ENCODE measurements around the gene RTL10.

Gene RTL10, protein sequence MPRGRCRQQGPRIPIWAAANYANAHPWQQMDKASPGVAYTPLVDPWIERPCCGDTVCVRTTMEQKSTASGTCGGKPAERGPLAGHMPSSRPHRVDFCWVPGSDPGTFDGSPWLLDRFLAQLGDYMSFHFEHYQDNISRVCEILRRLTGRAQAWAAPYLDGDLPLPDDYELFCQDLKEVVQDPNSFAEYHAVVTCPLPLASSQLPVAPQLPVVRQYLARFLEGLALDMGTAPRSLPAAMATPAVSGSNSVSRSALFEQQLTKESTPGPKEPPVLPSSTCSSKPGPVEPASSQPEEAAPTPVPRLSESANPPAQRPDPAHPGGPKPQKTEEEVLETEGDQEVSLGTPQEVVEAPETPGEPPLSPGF

DNA sequence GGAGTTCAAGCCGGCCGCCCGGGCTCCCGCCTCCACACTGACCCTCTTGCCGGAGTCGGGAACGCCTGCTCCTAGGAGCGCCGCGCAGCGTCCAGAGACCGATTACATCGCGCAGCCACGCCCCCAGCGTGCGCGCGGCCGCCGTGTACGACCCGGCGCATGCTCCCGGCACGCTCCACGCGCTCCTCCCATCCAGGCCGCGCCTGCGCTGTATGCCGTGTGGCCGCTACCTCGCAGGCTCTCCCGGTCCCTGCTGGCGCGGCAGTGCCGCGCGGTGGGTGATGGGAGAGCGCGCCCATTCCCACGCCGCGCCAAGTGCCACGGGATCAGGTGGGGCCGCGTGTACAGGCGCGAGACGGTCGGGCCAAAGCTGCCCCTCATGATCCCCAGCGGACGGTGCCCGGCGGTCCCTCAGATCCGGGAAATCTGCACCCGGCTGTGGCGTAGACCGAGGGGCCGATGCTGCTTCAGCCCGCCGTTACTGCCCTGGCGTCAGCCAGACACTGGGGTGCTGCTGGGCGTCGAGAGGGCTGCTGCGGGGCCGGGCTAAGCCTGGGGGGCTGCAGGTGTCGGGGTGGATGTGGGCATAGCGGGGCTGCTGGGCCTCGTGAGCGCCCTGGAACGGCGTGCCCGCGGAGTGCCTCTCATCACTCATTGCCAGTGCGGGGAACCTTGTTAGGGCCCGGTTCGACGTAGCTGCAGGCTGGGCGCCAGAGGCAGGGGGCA, at the start of gene RTL10, which contains the start of gene GNB1L:
TSS of gene RTL10 (minus strand) at position 97 of the 726 bp plus-strand sequence. CDS start 2,613 bp downstream, outside the sequence.
TSS of gene GNB1L (minus strand) at position 97 of the 726 bp plus-strand sequence. CDS start 33,519 bp downstream, outside the sequence.
- H3K36me3 ChIP-seq, result peaks cover 22 to 33% (median 29%) of the 10 kb centered on the region in 11 experiments
- H3K9ac ChIP-seq, result peak within 1 kb of the TSS; percentile 84 to 95 (median 92)
- H4K20me1 ChIP-seq, result peaks cover 5 to 46% (median 41%) of the 10 kb centered on the region in 11 experiments; a peak in 20 of 22 replicates
- H3K4me2 ChIP-seq, result peak within 1 kb of the TSS; percentile 95 to 100 (median 99)
- H3K9me3 ChIP-seq (replicated peaks in 1 of 11), result no peaks in the 10 kb centered on the region
- H3K4me1 ChIP-seq, result peaks cover 37 to 61% (median 49%) of the 10 kb centered on the region in 10 experiments
- TF ChIP-seq Cebpa-rat (IDR thresholded peaks at IDR 0.05), result no peak
- peak within 1 kb of the TSS; percentile 69 to 96 (median 90) for H3K27ac ChIP-seq
- H3K27me3 ChIP-seq, result no peaks in the 10 kb centered on the region
- peak within 1 kb of the TSS; percentile 82 to 100 (median 94) for H3K4me3 ChIP-seq

DNA sequence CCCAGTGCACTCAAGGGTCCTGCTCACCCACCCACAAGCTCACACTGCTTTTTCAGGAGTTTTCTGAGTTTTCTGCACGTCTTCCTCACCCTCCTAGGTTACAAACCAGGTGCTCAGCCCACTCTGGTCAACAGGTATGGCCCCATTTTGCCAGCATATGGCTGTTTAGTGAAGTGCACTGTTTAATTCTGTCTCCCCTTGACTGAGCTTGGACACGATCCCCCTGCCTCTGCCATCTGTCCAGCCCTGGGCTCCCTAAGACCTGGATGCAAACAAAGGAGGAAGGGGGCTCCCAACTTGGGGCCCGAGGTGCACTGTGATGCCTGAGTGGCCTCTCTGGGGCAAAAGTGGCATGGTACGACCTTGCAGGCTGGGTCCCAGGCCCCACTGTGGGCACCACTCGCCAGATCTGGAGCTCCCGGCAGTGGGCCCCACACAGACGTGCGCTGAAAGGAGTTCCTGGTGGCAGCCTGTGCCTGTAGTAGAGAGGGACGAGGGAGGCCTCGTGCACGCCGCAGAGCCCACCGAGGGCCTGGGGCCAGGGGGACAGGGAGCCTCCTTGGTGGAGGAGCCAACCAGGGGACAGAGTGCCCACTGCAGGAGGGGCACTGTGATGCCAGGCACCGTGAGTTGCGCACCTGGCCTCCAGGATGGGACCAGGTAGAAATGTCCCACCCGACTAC, 49.6 kb upstream of the RTL10 start:
- TF ChIP-seq Cebpa-rat (IDR thresholded peaks at IDR 0.05), result no peak
- H3K9ac ChIP-seq, result 0 out of 22 replicates have a peak overlapping the region, but pooled peaks of 1 of the 11 experiments have one; percentile 14
- no peak overlapping the region for H3K27ac ChIP-seq
- peaks cover 0 to 48% (median 32%) of the 10 kb centered on the region in 10 experiments; a peak in 18 of 20 replicates for H3K4me1 ChIP-seq
- peaks cover 0 to 33% (median 0%) of the 10 kb centered on the region in 11 experiments; a peak in 5 of 22 replicates for H4K20me1 ChIP-seq
- no peak overlapping the region for H3K4me3 ChIP-seq
- H3K36me3 ChIP-seq, result peaks cover 0 to 37% (median 6%) of the 10 kb centered on the region in 11 experiments; a peak in 9 of 22 replicates
- peak overlapping the region in 4 of 11 experiments; percentile 74 to 94 (median 82); a peak in 2 of 22 replicates for H3K4me2 ChIP-seq
- H3K9me3 ChIP-seq (replicated peaks in 1 of 11), result no peaks in the 10 kb centered on the region
- H3K27me3 ChIP-seq, result no peaks in the 10 kb centered on the region

DNA sequence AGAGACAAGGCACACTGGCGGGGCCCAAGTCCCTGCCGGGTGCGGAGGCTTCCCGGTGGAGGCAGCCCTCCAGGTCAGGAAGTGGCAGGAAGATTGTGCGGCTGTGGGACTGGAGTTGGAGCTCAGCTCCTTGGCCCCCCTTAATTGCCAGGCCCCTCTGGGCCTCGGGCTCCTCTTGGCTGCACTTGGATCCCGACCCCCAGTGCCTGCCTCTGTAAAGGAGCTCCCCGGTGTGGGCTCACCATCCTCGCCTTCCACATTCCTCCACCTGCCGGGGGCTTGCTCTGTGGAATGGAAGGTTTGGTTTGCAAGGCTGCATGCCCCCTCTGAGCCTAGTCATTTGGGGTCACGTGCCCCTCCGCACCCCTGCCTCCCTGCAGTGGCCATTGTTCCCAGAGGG, 48.8 kb upstream of the RTL10 start:
- no peak for TF ChIP-seq Cebpa-rat (IDR thresholded peaks at IDR 0.05)
- Histone ChIP-seq H4K20me1 (peaks cover 0 to 33% (median 0%) of the 10 kb centered on the region in 11 experiments; a peak in 5 of 22 replicates), H3K27me3 (no peaks in the 10 kb centered on the region), H3K9me3 (replicated peaks in 1 of 11) (no peaks in the 10 kb centered on the region), H3K4me2 (peak overlapping the region; percentile 5 to 94 (median 75); a peak in 20 of 22 replicates), H3K9ac (peak overlapping the region in 4 of 11 experiments; percentile 6 to 59 (median 55); a peak in 3 of 22 replicates), H3K36me3 (peaks cover 0 to 39% (median 2%) of the 10 kb centered on the region in 11 experiments; a peak in 9 of 22 replicates), H3K27ac (0 out of 22 replicates have a peak overlapping the region, but pooled peaks of 1 of the 11 experiments have one; percentile 36), H3K4me3 (no peak overlapping the region), H3K4me1 (peaks cover 0 to 55% (median 32%) of the 10 kb centered on the region in 10 experiments; a peak in 18 of 20 replicates)

DNA sequence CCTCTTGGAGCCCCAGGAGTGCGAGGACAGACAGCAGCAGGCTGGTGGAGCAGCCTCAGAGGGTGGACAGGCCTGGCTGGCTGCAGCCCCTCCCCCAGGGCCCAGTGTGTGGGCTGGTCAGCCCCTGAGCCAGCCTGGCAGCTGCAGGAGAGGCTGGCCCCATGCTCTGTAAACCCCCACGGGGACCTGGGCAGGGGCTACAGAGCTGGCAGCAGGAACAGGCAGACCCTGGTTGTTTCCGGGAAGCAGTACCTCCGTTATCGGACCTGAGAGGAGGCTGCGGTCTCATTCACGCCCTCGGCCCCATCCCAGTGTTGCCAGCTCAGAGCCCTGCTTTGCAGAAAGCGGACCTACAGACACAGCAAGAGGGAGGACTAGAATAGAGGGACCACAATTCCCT, 48.4 kb upstream of the RTL10 start:
- H3K4me1 ChIP-seq, result peaks cover 0 to 59% (median 32%) of the 10 kb centered on the region in 10 experiments; a peak in 18 of 20 replicates
- peak overlapping the region; percentile 5 to 94 (median 75); a peak in 20 of 22 replicates for H3K4me2 ChIP-seq
- H3K36me3 ChIP-seq, result peaks cover 0 to 39% (median 0%) of the 10 kb centered on the region in 11 experiments; a peak in 8 of 22 replicates
- H3K27ac ChIP-seq, result peak overlapping the region in 3 of 11 experiments; percentile 31 to 58 (median 36); a peak in 3 of 22 replicates
- no peak overlapping the region for H3K4me3 ChIP-seq
- TF ChIP-seq Cebpa-rat (IDR thresholded peaks at IDR 0.05), result no peak
- H4K20me1 ChIP-seq, result peaks cover 0 to 33% (median 0%) of the 10 kb centered on the region in 11 experiments; a peak in 5 of 22 replicates
- peak overlapping the region in 5 of 11 experiments; percentile 6 to 59 (median 54); a peak in 6 of 22 replicates for H3K9ac ChIP-seq
- no peaks in the 10 kb centered on the region for H3K27me3 ChIP-seq
- no peaks in the 10 kb centered on the region for H3K9me3 ChIP-seq (replicated peaks in 1 of 11)

DNA sequence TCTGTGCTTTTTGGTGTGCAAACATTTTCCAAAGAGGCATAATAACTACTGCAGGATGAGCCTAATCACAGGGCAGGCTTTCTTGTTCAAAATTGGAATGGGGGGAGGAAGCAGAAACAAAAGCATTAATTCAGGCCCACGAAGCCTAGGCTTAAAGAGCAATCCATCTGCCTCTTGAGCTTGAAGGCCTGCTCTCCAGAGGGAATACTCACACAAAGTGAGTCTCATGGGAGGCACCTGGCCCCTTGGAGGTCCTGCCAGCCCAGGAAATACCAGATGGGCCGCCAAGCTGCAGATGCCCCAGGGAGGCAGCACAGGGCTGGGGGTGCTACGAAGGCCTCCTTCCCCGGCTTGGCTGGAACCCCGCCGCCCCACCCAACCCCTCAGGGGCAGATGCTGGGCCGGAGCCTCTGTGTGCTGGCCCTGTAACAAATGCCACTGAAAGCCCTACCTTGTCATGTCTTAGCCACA, 47.6 kb upstream of the RTL10 start:
- TF ChIP-seq Cebpa-rat (IDR thresholded peaks at IDR 0.05), result no peak
- H3K9ac ChIP-seq, result peak overlapping the region in 4 of 11 experiments; percentile 9 to 59 (median 55); a peak in 6 of 22 replicates
- H3K4me1 ChIP-seq, result peaks cover 0 to 66% (median 40%) of the 10 kb centered on the region in 10 experiments; a peak in 18 of 20 replicates
- H3K27me3 ChIP-seq, result no peaks in the 10 kb centered on the region
- H3K4me2 ChIP-seq, result peak overlapping the region in 9 of 11 experiments; percentile 50 to 94 (median 78); a peak in 17 of 22 replicates
- H3K9me3 ChIP-seq (replicated peaks in 1 of 11), result no peaks in the 10 kb centered on the region
- H4K20me1 ChIP-seq, result peaks cover 0 to 36% (median 0%) of the 10 kb centered on the region in 11 experiments; a peak in 5 of 22 replicates
- peaks cover 0 to 44% (median 0%) of the 10 kb centered on the region in 11 experiments; a peak in 7 of 22 replicates for H3K36me3 ChIP-seq
- H3K27ac ChIP-seq, result peak overlapping the region in 2 of 11 experiments; percentile 31 to 36; a peak in 2 of 22 replicates
- H3K4me3 ChIP-seq, result no peak overlapping the region

DNA sequence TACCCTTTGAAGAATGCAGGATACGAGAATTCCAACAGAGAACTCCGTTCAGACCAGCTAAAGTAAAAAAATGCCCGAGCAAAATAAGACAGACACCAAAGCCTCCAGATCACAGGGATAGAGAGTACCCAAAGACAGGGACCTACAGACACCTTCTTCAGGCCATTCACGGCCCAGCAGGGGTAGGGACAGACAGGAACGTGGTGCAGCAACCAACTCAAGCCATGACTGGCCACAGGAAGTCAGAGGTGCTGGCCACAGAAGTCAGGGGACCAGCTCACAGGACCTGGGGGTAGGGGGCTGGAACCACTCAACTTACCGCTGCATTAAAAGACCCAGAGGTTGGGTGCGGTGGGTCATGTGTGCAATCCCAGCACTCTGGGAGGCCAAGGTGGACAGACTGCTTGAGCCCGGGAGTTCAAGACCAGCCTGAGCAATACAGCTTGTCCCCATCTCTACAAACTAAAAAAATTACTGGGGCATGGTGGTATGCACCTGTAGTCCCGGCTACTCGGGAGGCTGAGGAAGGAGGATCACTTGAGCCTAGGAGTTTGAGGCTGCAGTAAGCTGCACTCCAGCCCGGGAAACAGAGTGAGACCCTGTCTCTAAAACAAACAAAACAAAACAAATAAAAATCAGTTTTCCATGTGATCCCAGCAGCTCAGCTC, 47.0 kb upstream of the RTL10 start:
- Histone ChIP-seq H4K20me1 (peaks cover 0 to 41% (median 0%) of the 10 kb centered on the region in 11 experiments; a peak in 5 of 22 replicates), H3K27ac (no peak overlapping the region)
- no peak for TF ChIP-seq Cebpa-rat (IDR thresholded peaks at IDR 0.05)

More for the DNA sequence above, 47.0 kb upstream of the RTL10 start:
- peaks cover 0 to 44% (median 0%) of the 10 kb centered on the region in 11 experiments; a peak in 7 of 22 replicates for H3K36me3 ChIP-seq
- H3K4me2 ChIP-seq, result peak overlapping the region in 8 of 11 experiments; percentile 74 to 94 (median 78); a peak in 14 of 22 replicates
- H3K4me3 ChIP-seq, result no peak overlapping the region
- H3K27me3 ChIP-seq, result no peaks in the 10 kb centered on the region
- peak overlapping the region in 3 of 11 experiments; percentile 9 to 59 (median 56); a peak in 2 of 22 replicates for H3K9ac ChIP-seq
- H3K9me3 ChIP-seq (replicated peaks in 1 of 11), result no peaks in the 10 kb centered on the region
- peaks cover 0 to 72% (median 45%) of the 10 kb centered on the region in 10 experiments; a peak in 18 of 20 replicates for H3K4me1 ChIP-seq

Data from BLaER1 treated with 17β-estradiol and CSF1 and Interleukin-3, amounts not matched to agents 10 nM and 100 nM (cell line).